Muscle layer of colon (tissue), 2 donors: Measurements from ENCODE around the gene RAET1E.

Source experiments
- H3K27ac ChIP-seq: one replicate; pipeline ENCODE4 v1.7.0; 2013; ENCODE audit warnings: low read depth, mild to moderate bottlenecking, low read length, moderate library complexity
- H3K27me3 ChIP-seq, 2 donors: one replicate each; pipeline ENCODE4 v1.7.0; 2013; ENCODE audit warnings: low read length in 2 of 2, mild to moderate bottlenecking in 2 of 2; ENCODE audit not compliant: insufficient read depth in 2 of 2, control insufficient read depth in 1 of 2
- H3K36me3 ChIP-seq: one replicate; pipeline ENCODE4 v1.7.0; 2013; ENCODE audit warnings: mild to moderate bottlenecking, low read length; ENCODE audit not compliant: insufficient read depth
- H3K4me1 ChIP-seq: one replicate; pipeline ENCODE4 v1.7.0; 2013; ENCODE audit warnings: mild to moderate bottlenecking, low read length; ENCODE audit not compliant: insufficient read depth
- H3K4me3 ChIP-seq, 2 donors: one replicate each; pipeline ENCODE4 v1.7.0; 2013; ENCODE audit warnings: low read length in 2 of 2, low read depth in 1 of 2, mild to moderate bottlenecking in 1 of 2, moderate library complexity in 1 of 2
- H3K9ac ChIP-seq: one replicate; pipeline ENCODE4 v1.7.0; 2013; ENCODE audit warnings: low read length
- H3K9me3 ChIP-seq: one replicate; pipeline ENCODE4 v1.7.0; 2013; ENCODE audit warnings: mild to moderate bottlenecking, low read length
- donor health status: abdominal sarcoma.
- donor health status: Adenocarcinoma of cecum.

RAET1E gene

GRCh38 chr6:149884215-149884614 lies 13.7 kb downstream of the RAET1E start:
- H3K36me3 ChIP-seq: no peaks in the 10 kb centered on the region
- no peaks in the 10 kb centered on the region for H3K27me3 ChIP-seq
- no peak overlapping the region for H3K27ac ChIP-seq
- no peaks in the 10 kb centered on the region for H3K4me1 ChIP-seq
- H3K4me3 ChIP-seq: no peak overlapping the region
- H3K9me3 ChIP-seq: no peaks in the 10 kb centered on the region
- no peak overlapping the region for H3K9ac ChIP-seq

- Histone ChIP-seq H3K36me3 (no peaks in the 10 kb centered on the region), H3K27me3 (no peaks in the 10 kb centered on the region), H3K4me1 (no peaks in the 10 kb centered on the region), H3K27ac (no peak overlapping the region), H3K4me3 (no peak overlapping the region), H3K9me3 (no peaks in the 10 kb centered on the region), H3K9ac (no peak overlapping the region)
These were observed 16.1 kb downstream of the RAET1E start for GRCh38 chr6:149881860-149882259.

DNA sequence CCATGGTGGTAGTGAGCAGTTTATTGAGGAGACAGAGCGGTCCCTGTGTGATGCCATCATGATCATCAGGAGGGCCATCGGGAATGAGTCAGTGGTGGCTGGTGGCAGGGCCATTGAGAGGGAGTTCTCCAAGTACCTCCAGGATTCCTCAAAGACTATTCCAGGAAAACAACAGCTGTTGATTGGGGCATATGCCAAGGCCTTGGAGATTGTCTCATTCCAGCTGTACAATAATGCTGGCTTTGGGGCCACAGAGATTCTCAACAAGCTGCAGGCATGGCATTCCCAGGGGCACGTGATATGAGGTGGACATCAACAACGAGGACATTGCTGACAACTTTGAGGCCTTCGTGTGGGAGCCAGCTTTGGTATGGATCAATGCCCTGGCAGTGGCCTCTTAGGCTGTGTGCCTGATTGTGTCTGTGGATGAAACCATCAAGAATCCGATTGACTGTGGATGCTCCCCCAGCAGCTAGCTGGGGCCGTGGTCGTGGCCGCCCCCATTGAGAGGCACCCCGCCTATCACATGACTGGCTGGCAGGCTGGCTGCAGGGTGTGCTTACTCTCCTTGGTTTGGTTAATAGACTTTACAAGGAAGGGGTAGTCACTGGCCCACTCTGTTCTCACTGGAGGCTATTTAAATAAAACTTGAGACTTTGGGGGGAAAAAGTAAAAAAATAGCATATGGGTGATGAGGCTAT lies 16.7 kb downstream of the RAET1E start:
- Histone ChIP-seq H3K27ac (no peak overlapping the region), H3K27me3 (no peaks in the 10 kb centered on the region), H3K4me3 (no peak overlapping the region), H3K9me3 (no peaks in the 10 kb centered on the region), H3K36me3 (no peaks in the 10 kb centered on the region), H3K9ac (no peak overlapping the region), H3K4me1 (no peaks in the 10 kb centered on the region)

DNA sequence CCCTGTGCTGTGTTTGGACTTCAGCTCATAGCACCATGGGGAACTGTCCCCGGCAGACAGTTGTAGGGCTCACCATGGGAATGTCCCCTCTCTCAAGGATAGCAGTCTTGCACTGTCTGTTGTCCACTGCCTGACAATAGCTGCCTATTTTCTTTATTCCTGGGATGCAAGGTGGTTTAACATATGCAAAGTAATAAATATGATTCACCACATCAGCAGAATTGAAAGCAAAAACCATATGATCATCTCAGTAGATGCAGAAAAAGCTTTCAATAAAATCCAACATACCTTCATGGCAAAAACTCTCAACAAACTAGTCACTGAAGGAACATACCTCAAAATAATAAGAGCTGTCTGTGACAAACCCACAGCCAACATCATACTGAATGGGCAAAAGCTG lies 20.3 kb downstream of the RAET1E start:
- H3K4me3 ChIP-seq: no peak overlapping the region
- no peaks in the 10 kb centered on the region for H3K27me3 ChIP-seq
- H3K27ac ChIP-seq: no peak overlapping the region
- no peaks in the 10 kb centered on the region for H3K9me3 ChIP-seq
- H3K9ac ChIP-seq: no peak overlapping the region
- H3K36me3 ChIP-seq: no peaks in the 10 kb centered on the region
- H3K4me1 ChIP-seq: no peaks in the 10 kb centered on the region

GRCh38 chr6:149876241-149876933 lies 21.5 kb downstream of the RAET1E start:
- H3K9me3 ChIP-seq: no peaks in the 10 kb centered on the region
- H3K27ac ChIP-seq: no peak overlapping the region
- H3K4me1 ChIP-seq: no peaks in the 10 kb centered on the region
- H3K4me3 ChIP-seq: no peak overlapping the region
- no peak overlapping the region for H3K9ac ChIP-seq
- H3K36me3 ChIP-seq: no peaks in the 10 kb centered on the region
- H3K27me3 ChIP-seq: no peaks in the 10 kb centered on the region

DNA sequence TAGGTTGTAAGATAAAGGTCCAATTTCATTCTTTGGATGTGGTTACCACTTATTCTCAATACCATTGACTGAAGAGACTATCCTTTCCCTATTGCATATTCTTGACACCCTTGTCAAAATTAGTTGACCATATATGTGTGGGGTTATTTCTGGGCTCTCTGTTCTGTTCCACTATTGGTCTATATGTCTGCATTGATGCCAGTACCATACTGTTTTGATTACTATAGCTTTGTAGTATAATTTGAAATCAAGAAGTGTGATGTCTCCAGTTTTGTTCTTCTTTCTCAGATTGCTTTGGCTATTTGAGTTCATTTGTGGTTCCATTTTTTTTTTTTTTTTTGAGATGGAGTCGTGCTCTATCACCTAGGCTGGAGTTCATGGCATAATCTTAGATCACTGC lies 25.7 kb downstream of the RAET1E start:
- Histone ChIP-seq H3K4me3 (no peak overlapping the region), H3K36me3 (no peaks in the 10 kb centered on the region), H3K4me1 (no peaks in the 10 kb centered on the region), H3K9me3 (no peaks in the 10 kb centered on the region), H3K27me3 (no peaks in the 10 kb centered on the region), H3K27ac (no peak overlapping the region), H3K9ac (no peak overlapping the region)

DNA sequence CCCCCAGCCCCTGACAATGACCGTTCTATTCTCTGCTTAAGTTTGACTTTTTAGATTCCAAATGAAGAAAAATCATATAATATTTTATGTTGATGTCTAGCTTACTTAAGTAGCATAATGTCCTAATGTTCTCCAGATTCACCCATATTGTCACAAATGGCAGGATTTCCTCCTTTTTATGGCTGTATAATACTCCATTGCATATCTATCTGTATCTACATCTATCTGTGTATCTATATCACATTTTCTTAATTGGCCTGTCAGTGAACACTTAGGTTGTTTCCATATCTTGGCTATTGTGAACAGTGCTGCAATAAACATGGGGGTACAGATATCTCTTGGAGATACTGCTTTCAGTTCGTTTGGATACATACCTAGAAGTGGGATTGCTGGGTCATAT lies 26.7 kb downstream of the RAET1E start:
- H3K36me3 ChIP-seq: no peaks in the 10 kb centered on the region
- H3K9me3 ChIP-seq: no peaks in the 10 kb centered on the region
- no peaks in the 10 kb centered on the region for H3K4me1 ChIP-seq
- no peak overlapping the region for H3K4me3 ChIP-seq
- no peaks in the 10 kb centered on the region for H3K27me3 ChIP-seq
- H3K27ac ChIP-seq: no peak overlapping the region
- H3K9ac ChIP-seq: no peak overlapping the region

DNA sequence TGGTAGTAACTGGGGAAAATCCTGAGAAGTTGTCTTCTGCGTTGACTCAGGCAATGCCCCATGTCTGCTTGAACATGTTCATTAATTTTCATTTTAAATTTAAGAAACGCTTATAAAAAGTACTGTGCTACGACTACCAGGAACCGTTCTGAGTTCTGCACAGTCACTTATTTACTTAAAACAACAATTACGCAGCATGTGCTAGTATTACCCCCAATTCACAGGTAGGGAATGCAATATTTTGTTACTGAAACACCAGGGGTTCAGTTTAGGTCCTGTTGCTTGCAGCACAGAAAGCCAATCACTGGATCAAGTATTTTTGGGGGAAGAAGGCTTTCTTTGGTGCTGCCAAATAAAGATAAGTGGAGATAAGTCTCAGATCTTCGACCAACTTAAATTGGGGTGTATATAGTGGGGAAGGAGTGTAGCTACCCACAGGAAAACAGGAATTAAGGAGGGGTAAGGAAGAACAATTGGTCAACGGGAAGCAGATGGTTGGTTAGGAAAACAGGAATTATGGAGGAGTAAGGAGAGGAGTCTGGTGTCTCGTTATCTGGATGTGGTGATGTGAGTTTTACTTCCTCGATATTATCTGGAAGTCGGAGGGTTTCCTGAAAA lies 28.5 kb downstream of the RAET1E start:
- Histone ChIP-seq H3K4me1 (no peaks in the 10 kb centered on the region), H3K36me3 (no peaks in the 10 kb centered on the region), H3K27ac (no peak overlapping the region), H3K4me3 (no peak overlapping the region), H3K9me3 (no peaks in the 10 kb centered on the region), H3K27me3 (no peaks in the 10 kb centered on the region), H3K9ac (no peak overlapping the region)

GRCh38 chr6:149867876-149868640 lies 29.9 kb downstream of the RAET1E start:
- Histone ChIP-seq H3K9me3 (no peaks in the 10 kb centered on the region), H3K27ac (no peak overlapping the region), H3K27me3 (no peaks in the 10 kb centered on the region), H3K4me1 (no peaks in the 10 kb centered on the region), H3K9ac (no peak overlapping the region), H3K4me3 (no peak overlapping the region), H3K36me3 (no peaks in the 10 kb centered on the region)

- H3K9ac ChIP-seq: no peak overlapping the region
These were observed 33.1 kb downstream of the RAET1E start for GRCh38 chr6:149864578-149865535.

More at GRCh38 chr6:149864578-149865535, 33.1 kb downstream of the RAET1E start:
- Histone ChIP-seq H3K4me1 (peaks cover 14% of the 10 kb centered on the region), H3K9me3 (no peaks in the 10 kb centered on the region), H3K36me3 (no peaks in the 10 kb centered on the region), H3K27me3 (no peaks in the 10 kb centered on the region), H3K27ac (peak overlapping the region; percentile 86), H3K4me3 (peak overlapping the region; percentile 56 to 79)
